ENCODE data around the gene COPA. TPM values are rescaled to one million over a fixed set of nuclear protein-coding genes. Genes with fewer than 3 reads are reported as not detected.

COPA gene
- total RNA-seq, 6 donors from 2014 or later: 99.4 to 165 (median 141) TPM

DNA sequence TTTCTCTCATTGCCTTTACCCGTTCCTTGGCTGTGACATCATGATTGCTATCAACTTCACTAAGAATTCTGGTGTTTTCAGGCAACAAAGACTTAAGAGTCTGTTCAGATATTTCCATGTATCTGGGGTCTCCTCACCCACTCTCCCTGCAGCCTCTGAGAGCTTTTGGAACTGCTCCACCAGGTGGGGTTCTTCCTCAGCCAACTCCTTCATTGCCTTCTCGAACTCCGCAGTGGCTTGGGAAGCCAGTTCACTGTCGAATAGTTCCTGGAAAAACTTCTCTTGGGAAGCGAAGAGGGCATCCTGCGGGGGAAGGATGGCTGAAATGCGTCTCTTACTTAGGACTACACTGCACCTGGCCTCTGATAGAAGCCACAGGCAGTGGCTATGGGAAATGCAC, 60.2 kb downstream of the COPA start:
- peaks cover 27 to 50% (median 45%) of the 10 kb centered on the region in 4 donors for H3K36me3 ChIP-seq
- H3K27me3 ChIP-seq: no peaks in the 10 kb centered on the region
- peak overlapping the region in 1 of 4 donors; percentile 92 for H3K27ac ChIP-seq
- peaks cover 12 to 36% (median 21%) of the 10 kb centered on the region in 4 donors for H3K4me1 ChIP-seq
- H3K9me3 ChIP-seq: no peaks in the 10 kb centered on the region
- DNase-seq (no peak), ATAC-seq (ENCODE audit: low FRiP score in 2 of 2) (no peak)
- WGBS, 2 donors: 91 to 92% methylated on average over 7 of the region's 7 CpGs
- H3K4me3 ChIP-seq: no peak overlapping the region
- TF ChIP-seq, protein P1, sequence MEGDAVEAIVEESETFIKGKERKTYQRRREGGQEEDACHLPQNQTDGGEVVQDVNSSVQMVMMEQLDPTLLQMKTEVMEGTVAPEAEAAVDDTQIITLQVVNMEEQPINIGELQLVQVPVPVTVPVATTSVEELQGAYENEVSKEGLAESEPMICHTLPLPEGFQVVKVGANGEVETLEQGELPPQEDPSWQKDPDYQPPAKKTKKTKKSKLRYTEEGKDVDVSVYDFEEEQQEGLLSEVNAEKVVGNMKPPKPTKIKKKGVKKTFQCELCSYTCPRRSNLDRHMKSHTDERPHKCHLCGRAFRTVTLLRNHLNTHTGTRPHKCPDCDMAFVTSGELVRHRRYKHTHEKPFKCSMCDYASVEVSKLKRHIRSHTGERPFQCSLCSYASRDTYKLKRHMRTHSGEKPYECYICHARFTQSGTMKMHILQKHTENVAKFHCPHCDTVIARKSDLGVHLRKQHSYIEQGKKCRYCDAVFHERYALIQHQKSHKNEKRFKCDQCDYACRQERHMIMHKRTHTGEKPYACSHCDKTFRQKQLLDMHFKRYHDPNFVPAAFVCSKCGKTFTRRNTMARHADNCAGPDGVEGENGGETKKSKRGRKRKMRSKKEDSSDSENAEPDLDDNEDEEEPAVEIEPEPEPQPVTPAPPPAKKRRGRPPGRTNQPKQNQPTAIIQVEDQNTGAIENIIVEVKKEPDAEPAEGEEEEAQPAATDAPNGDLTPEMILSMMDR (IDR thresholded peaks at IDR 0.05): no peak
- TF ChIP-seq POLR2AphosphoS5 (IDR thresholded peaks at IDR 0.05): no peak
- no peak for TF ChIP-seq POLR2A (IDR thresholded peaks at IDR 0.05)
- no peak for TF ChIP-seq EP300 (IDR thresholded peaks at IDR 0.05)

DNA sequence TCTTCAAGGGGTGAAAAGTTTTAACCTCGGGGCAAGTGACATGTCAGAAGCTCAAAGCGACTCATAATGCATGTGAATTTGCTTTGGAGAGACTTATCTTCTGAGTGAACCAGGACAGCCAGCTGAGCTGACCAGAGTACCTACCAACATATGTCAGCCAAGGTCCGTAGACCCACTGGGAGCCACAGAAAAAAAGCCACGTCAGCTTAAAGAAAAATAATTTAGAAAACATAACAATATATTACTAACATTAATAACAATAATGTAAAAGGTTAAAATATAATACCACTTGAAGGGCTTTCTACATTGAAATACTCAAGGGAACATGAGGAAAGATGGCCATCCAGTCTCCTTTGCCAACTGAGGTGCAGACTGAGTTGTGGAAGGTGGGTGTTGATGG, 65.1 kb downstream of the COPA start:
- peaks cover 27 to 70% (median 56%) of the 10 kb centered on the region in 4 donors for H3K36me3 ChIP-seq
- H3K27me3 ChIP-seq: no peaks in the 10 kb centered on the region
- DNase-seq (no peak), ATAC-seq (ENCODE audit: low FRiP score in 2 of 2) (no peak)
- no peak overlapping the region for H3K4me3 ChIP-seq
- H3K9me3 ChIP-seq: no peaks in the 10 kb centered on the region
- H3K4me1 ChIP-seq: peaks cover 0 to 4% (median 0%) of the 10 kb centered on the region in 4 donors
- TF ChIP-seq POLR2A (IDR thresholded peaks at IDR 0.05): no peak
- TF ChIP-seq POLR2AphosphoS5 (IDR thresholded peaks at IDR 0.05): no peak
- TF ChIP-seq, protein P1 (IDR thresholded peaks at IDR 0.05): no peak
- TF ChIP-seq EP300 (IDR thresholded peaks at IDR 0.05): no peak
- 88 to 89% methylated on average over 4 of the region's 4 CpGs for WGBS, 2 donors
- no peak overlapping the region for H3K27ac ChIP-seq

DNA sequence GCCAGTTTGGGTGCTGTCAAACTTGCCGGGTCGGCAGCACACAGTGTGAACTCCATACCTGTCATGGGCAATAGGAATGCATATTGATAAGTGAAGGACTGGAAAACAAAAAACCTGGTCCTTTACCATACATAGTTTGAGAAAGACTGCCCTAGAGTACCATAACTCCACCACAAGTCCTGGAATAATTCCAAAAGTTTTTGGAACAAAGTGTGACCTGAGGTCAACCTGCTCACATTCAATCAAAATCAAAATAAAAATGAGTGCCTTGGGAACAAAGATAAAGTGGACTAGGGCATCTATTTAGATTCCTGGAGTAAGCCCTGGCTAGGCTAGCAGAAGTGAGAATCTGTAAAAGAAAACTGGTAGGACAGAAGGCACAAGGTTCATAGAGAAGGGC, 65.7 kb downstream of the COPA start:
- no peak overlapping the region for H3K4me3 ChIP-seq
- no peaks in the 10 kb centered on the region for H3K27me3 ChIP-seq
- TF ChIP-seq EP300 (IDR thresholded peaks at IDR 0.05): no peak
- peaks cover 27 to 65% (median 54%) of the 10 kb centered on the region in 4 donors for H3K36me3 ChIP-seq
- no peak overlapping the region for H3K27ac ChIP-seq
- WGBS, 2 donors: 86 to 87% methylated on average over 2 of the region's 2 CpGs
- no peaks in the 10 kb centered on the region for H3K4me1 ChIP-seq
- no peak for ATAC-seq (ENCODE audit: low FRiP score in 2 of 2)
- H3K9me3 ChIP-seq: no peaks in the 10 kb centered on the region
- DNase-seq: no peak

DNA sequence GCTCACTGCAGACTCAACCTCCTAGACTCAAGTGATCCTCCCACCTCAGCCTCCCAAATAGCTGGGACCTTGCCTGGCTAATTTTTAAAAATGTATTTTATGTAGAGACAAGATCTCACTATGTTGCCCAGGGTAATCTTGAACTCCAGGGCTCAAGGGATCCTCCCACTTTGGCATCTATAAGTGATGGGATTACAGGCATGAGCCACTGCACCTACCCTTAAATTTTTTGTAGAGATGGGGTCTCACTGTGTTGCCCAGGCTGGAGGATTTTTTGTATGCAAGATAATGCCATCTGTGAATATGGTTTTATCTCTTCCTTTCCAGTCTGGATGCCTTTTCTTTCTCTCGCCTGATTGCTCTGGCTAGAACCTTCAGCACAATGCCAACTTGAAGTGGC, 72.0 kb downstream of the COPA start:
- ATAC-seq (ENCODE audit: low FRiP score in 2 of 2) (no peak), DNase-seq (no peak)
- WGBS, 2 donors: 88 to 89% methylated on average over 1 of the region's 1 CpG
- TF ChIP-seq, protein P1 (IDR thresholded peaks at IDR 0.05): no peak
- TF ChIP-seq POLR2A (IDR thresholded peaks at IDR 0.05): no peak
- no peak for TF ChIP-seq EP300 (IDR thresholded peaks at IDR 0.05)
- no peak for TF ChIP-seq POLR2AphosphoS5 (IDR thresholded peaks at IDR 0.05)
- Histone ChIP-seq H3K36me3 (peaks cover 0 to 4% (median 0%) of the 10 kb centered on the region in 4 donors), H3K27me3 (no peaks in the 10 kb centered on the region), H3K4me1 (no peaks in the 10 kb centered on the region), H3K27ac (no peak overlapping the region), H3K4me3 (no peak overlapping the region), H3K9me3 (no peaks in the 10 kb centered on the region)

DNA sequence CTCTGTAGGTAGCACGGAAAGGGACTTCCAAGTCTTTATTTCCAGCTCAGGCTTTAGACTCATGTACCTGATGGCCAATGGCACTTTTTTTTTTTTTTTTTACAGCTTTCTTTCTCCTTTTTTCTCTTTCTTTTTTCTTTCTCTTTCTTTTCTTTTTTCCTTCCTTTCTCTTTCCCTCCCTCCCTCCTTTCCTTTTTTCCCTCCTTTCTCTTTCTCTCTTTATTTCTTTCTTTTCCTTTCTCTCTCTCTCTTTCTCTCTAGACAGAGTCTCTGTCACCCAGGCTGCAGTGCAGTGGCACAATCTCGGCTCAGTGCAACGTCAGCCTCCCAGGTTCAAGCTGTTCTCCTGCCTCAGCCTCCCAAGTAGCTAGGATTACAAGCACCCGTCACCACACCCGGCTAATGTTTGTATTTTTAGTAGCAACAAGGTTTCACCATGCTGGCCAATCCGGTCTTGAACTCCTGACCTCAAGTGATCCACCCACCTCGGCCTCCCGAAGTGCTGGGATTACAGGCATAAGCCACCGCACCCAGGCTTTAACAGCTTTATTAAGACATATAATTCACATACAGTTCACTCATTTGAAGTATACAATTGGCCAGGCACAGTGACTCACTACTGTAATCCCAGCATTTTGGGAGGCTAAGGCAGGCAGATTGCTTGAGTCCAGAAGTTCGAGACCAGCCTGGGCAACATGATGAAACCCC, 75.6 kb downstream of the COPA start:
- Histone ChIP-seq H3K9me3 (no peaks in the 10 kb centered on the region), H3K27me3 (no peaks in the 10 kb centered on the region), H3K4me1 (peaks cover 0 to 6% (median 4%) of the 10 kb centered on the region in 4 donors), H3K4me3 (no peak overlapping the region), H3K36me3 (no peaks in the 10 kb centered on the region), H3K27ac (no peak overlapping the region)
- 88% methylated on average over 9 to 10 of the region's 10 CpGs for whole genome bisulfite sequencing, 2 donors
- DNase-seq (no peak), ATAC-seq (ENCODE audit: low FRiP score in 2 of 2) (no peak)
- TF ChIP-seq EP300 (IDR thresholded peaks at IDR 0.05) (no peak), POLR2A (IDR thresholded peaks at IDR 0.05) (no peak), POLR2AphosphoS5 (IDR thresholded peaks at IDR 0.05) (no peak)
- TF ChIP-seq, protein P1 (IDR thresholded peaks at IDR 0.05): no peak

All from upper lobe of left lung (tissue), 6 donors.